GM19099 (cell line): ENCODE data around the gene TREX2.

Experiments used
- POLR2A ChIP-seq: IDR thresholded peaks from 3 replicates; pipeline ENCODE4 v1.6.1; 2011; ENCODE audit warnings: low read depth; ENCODE audit not compliant: insufficient read length; ENCODE audit errors: extremely low read depth

TREX2 gene

DNA sequence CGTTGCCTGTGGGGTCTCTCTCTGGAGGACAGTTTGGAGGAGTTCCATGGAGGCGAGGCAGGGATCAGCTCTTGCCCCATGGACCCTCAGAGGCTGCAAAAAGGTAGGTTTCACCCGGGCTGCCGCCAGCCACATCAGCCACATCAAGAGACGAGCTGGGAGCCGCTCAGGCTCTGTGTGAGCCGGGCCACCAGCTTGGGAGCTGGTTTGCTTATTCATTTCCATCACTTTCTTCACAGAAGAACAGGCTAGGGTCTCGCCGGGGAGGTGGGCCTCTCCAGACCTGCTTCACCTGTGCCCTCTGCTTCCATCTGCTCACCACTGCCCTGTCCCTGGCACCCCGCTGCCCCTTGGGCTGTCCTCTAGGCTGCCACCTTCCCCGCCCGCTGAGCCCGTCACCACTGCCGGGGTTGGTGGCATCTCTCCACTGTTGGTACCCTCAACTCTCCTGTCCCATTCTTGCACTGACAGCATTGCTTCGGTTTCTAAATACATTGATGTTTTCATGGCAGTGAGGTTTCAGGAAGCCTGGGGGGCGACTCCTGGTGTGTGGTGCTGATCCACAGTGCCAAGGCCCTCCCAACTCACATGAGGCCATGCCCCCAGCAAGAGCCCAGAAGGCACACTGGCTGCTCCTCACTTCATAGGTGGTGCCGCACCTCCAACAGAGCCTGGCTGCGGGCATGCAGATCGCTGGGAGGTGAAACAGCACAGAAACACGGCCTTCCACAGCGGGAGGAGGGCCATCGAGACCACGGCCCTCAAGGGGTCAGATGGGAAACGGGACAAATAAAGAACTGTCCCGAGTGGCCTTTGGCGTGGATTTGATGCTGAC is 4.5 kb upstream of the TREX2 start:
- TF ChIP-seq POLR2A, result no peak

DNA sequence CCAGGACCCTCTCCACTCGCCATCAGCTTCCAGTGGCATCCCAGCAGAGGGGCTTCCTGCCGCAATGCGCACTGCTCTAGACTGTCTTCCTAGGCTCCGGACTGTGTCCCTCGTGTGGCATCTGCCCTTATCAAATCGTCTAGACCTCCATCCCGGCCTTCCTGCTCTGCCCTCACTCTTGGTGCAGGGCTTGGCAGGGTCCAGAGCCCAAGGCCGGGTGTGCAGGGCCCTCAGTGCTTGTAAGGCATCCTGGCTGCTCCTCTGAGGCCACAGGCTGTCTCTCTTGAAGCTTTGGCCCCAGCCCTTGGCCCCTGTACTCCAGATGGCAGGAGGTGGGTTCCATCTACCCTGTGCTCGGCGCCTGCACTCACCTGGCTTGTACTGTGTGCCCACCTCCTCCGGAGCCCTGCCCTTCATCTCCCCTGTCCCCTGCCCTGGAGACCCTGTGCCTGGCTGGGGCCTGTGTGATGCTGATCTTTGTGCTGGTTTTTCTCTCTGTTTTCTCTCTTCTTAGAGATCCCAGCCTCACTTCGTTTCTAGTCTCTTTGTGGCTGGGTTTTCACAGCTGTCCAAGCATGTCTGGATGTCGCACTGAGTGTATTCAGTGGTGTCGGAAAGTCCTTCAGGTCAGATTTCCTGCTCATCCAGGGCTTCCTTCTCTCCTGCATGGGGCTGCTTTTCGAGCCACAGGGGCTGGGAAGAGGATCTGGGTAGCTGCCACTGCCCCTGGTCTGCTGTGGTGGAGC is 3.7 kb upstream of the TREX2 start:
- no peak for TF ChIP-seq POLR2A

GRCh38 chrX:153448556-153449367 is 2.9 kb upstream of the TREX2 start:
- TF ChIP-seq POLR2A, result no peak

DNA sequence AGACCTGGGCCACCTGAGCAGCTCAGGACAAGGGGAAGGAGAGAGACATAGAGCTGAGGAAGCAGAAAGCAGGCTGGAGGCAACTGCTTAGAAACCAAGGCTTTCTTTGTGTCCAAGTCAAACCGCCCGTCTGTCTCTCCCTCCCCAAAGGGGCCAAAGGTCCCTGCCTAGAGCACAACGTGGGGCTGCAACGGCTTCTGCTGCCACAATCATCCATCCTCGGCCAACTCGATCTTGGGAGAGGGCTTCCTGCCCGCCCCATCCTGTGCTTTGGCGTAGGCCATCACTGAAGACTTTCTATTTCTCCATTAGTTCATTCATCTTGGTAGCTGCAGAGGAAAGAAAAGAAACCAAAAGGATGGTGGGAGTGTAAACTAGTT is 1.7 kb upstream of the TREX2 start:
- TF ChIP-seq POLR2A, result no peak

DNA sequence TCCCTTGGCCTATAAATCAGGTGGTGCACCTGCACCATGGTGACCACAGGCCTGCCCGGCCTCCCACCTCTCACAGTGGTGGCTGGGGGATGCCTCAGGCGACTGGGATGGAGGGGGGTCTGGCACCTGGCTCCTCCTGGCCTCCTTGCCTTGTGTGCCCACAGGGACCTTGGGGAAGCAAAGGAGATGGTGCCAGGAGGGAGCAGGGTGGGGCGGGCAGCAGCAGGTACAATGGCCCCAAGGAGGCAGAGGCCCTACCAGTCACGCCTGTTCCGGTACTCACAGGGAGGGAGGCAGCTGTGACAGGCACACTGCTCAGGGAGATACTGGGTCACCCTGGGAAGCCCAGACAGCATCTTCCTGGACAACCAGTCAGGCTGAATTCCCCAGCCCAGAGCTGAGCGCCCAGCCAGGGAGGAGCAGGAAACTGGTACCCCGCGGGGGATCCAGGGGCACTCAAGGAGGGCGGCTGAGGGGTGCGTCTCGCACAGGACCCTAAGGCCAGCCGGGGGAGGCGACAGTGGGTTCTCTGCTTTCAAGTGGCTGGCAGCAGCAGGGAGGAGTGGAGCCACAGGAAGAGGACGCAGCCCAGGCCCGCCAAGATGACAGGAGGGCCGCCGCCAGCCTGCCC is 1.2 kb upstream of the TREX2 start:
- no peak for TF ChIP-seq POLR2A

- TF ChIP-seq POLR2A, result no peak
Observed at GRCh38 chrX:153446636-153446936, 730 bp upstream of the TREX2 start.

DNA sequence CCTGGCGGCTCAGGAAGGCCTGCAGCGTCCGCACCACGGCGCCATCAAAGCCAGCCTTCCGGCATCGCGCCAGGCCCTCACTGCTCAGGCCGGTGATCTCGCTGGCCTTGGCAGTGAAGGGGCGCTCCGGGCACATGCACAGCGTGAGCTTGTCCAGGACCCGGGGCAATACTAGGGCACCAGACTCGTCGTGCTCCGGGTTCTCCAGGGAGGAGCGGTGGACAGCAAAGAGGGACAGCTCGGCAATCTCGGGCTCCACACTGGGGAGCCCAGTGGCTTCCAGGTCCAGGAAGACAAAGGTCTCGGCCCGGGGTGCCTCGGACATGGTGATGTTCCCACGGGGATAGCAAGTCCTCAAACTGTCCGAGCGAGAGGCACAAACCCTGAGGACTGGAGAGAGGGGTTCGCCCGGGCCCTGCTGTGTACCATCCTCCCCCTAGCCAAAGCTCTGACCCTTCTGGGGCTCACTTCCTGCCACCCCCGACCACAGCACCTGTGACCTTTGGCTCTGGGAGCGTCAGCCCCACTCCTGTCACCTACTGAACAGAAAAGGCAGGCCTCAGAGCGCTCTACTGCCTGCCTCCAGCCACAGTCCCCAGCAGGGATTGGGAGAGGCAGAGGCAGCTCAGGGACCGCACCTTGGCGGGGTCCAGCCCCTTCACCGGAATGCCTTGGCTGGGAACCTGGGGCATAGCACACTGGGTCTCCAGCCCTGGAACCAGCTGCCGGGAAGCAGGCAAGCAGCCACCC is 575 bp downstream of the TREX2 start:
- no peak for TF ChIP-seq POLR2A

GRCh38 chrX:153444333-153445011 is 1.4 kb downstream of the TREX2 start:
- TF ChIP-seq POLR2A, result no peak

DNA sequence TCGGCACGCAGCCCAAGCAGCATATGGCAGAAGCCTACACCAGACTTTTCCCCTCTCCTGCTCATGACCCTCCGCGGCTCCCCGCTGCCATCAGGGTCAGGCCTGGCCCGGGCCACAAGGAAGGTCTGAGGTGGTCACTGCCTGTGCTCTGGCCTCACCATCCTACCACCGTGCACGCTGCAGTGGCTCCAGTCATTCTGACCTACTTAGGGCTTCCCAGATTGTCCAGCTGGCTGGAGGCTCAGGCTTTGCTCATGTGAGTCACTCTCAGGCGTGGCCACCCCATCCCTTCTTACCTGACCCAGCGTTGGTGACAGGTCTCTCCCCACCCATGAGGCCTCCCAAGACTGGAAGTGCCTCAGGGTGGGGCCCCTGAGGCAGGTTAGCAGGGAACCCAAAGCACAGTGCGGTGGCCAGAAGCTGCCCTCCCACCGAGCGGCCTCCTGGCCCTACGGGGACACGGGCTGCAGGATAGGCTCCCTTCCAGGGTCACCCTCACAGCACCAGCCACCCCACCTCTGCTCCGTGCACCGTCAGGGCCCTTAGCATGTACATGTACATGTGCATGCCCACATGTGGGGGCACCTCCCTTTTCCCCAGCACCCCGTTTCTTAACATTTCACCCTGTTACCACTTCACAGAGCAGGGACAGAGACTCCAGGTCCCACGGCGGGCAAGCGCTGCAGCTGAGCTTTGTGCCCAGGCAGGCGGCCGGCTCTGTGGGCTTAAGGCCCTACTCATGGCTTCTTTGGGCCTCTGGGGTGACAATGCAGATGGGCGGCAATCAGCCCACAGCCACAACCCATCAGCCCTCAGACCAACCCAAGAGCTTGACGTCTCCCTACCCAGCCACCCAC is 2.2 kb downstream of the TREX2 start:
- no peak for TF ChIP-seq POLR2A

- no peak for TF ChIP-seq POLR2A
Observed at GRCh38 chrX:153442463-153442862, 3.4 kb downstream of the TREX2 start.

- no peak for TF ChIP-seq POLR2A
Observed at GRCh38 chrX:153441981-153442380, 3.9 kb downstream of the TREX2 start.

- no peak for TF ChIP-seq POLR2A
Observed at GRCh38 chrX:153441296-153441695, 4.6 kb downstream of the TREX2 start.

GRCh38 chrX:153440556-153441135 is 5.2 kb downstream of the TREX2 start:
- TF ChIP-seq POLR2A, result no peak

DNA sequence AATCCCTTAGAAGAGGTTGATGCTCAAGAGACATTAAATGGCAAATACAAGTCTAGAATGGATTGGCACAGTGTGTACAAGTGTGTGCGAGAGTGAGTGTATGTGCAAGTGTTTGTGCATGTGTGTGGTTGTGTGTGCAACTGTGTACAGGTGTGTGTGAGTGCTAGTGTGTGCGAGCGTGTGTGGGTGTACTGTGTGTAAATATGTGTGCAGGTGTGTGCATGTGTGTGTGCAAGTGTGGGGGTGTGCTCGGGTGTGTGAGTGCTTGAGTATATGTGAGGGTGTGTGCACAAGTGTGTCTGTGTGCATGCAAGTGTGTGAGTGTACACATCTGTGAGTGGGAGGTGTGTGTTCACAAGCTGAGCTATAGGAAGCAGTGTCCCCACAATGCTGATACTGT is 5.9 kb downstream of the TREX2 start:
- no peak for TF ChIP-seq POLR2A
